Transverse colon (tissue), 3 donors: ENCODE measurements around the gene DCLK2.

Experiments
- POLR2A ChIP-seq: fragments of 450-650 bp; IDR thresholded peaks from one replicate; pipeline ENCODE4 v1.6.1; 2016; ENCODE audit warnings: antibody characterized with exemption, mild to moderate bottlenecking, moderate library complexity
- TF ChIP-seq, protein P1 (sequence below), 5 experiments: fragments of 200-600 bp in 3 of 5; fragments of 450-650 bp in 2 of 5; sonication (generic) in 3 of 5; IDR thresholded peaks; 1 replicate in 2 of 5; 2 replicates in 3 of 5; pipeline ENCODE4 v1.5.1; 2016 to 2017; ENCODE audit warnings: antibody characterized with exemption in 5 of 5, inconsistent platforms in 3 of 5, mild to moderate bottlenecking in 2 of 5, moderate library complexity in 1 of 5

GRCh38 chr4:150051111-150051510 is 27.1 kb upstream of the DCLK2 start:
- TF ChIP-seq, protein P1, sequence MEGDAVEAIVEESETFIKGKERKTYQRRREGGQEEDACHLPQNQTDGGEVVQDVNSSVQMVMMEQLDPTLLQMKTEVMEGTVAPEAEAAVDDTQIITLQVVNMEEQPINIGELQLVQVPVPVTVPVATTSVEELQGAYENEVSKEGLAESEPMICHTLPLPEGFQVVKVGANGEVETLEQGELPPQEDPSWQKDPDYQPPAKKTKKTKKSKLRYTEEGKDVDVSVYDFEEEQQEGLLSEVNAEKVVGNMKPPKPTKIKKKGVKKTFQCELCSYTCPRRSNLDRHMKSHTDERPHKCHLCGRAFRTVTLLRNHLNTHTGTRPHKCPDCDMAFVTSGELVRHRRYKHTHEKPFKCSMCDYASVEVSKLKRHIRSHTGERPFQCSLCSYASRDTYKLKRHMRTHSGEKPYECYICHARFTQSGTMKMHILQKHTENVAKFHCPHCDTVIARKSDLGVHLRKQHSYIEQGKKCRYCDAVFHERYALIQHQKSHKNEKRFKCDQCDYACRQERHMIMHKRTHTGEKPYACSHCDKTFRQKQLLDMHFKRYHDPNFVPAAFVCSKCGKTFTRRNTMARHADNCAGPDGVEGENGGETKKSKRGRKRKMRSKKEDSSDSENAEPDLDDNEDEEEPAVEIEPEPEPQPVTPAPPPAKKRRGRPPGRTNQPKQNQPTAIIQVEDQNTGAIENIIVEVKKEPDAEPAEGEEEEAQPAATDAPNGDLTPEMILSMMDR (IDR thresholded peaks at IDR 0.05) = no peak
- no peak for TF ChIP-seq POLR2A
